WTC11 (cell line): ENCODE data around the gene AKT3. TPM values are rescaled to one million over a fixed set of nuclear protein-coding genes. Genes with fewer than 3 reads are reported as not detected.

Source experiments
- ATAC-seq: fragments of 200-7000 bp; cut with Tn5 transposase; 2 replicates; pipeline ENCODE4 v1.10.0; 2021; ENCODE audit warnings: mild to moderate bottlenecking, moderate library complexity
- CTCF ChIA-PET: fragments of 300-600 bp; sonication (Branson Sonifier 250); formaldehyde crosslinking; loops from one replicate; lab custom pipeline; 2021; ENCODE audit warnings: antibody characterized with exemption; lab: Charles Lee
- POLR2A ChIA-PET: fragments of 350-600 bp; sonication (Branson Sonifier 250); formaldehyde crosslinking; loops from one replicate; lab custom pipeline; 2021; ENCODE audit warnings: antibody characterized with exemption; lab: Charles Lee
- DNase-seq: peaks from one replicate; pipeline ENCODE4 v3.0.0; 2021; ENCODE audit warnings: low spot score
- H3K27ac Mint-ChIP-seq: 2 replicates; pipeline ENCODE4 v1.8.0; 2021; ENCODE audit warnings: mixed read lengths
- H3K27me3 Mint-ChIP-seq: 2 replicates; pipeline ENCODE4 v1.8.0; 2021; ENCODE audit warnings: low read depth, mild to moderate bottlenecking, moderate library complexity, mixed read lengths
- H3K36me3 Mint-ChIP-seq: 2 replicates; pipeline ENCODE4 v1.8.0; 2021; ENCODE audit warnings: mixed read lengths
- H3K4me1 Mint-ChIP-seq: 2 replicates; pipeline ENCODE4 v1.8.0; 2022; ENCODE audit warnings: mixed read lengths
- H3K4me3 Mint-ChIP-seq: 2 replicates; pipeline ENCODE4 v1.8.0; 2021; ENCODE audit warnings: mild to moderate bottlenecking, moderate library complexity, mixed read lengths
- H3K9me3 Mint-ChIP-seq: 2 replicates; pipeline ENCODE4 v1.8.0; 2021; ENCODE audit warnings: mixed read lengths
- CREM ChIP-seq: sonication (generic); formaldehyde crosslinking; IDR thresholded peaks from 2 replicates; pipeline ENCODE4 v1.8.1; 2022; ENCODE audit warnings: mild to moderate bottlenecking, missing genetic modification reagents, moderate library complexity
- GRHL2 ChIP-seq: fragments of 250-450 bp; sonication (Bioruptor Pico); IDR thresholded peaks from 2 replicates; pipeline ENCODE4 v1.8.0; 2022; ENCODE audit warnings: mild to moderate bottlenecking, moderate library complexity; ENCODE audit not compliant: insufficient replicate concordance, severe bottlenecking
- GTF2I ChIP-seq: fragments of 250-450 bp; sonication (Bioruptor Pico); conservative IDR thresholded peaks from 2 replicates; pipeline ENCODE4 v1.4.0; 2021; ENCODE audit warnings: mild to moderate bottlenecking
- PRRX2 ChIP-seq: fragments of 250-450 bp; sonication (Bioruptor Pico); IDR thresholded peaks from 2 replicates; pipeline ENCODE4 v1.8.0; 2021; ENCODE audit warnings: mild to moderate bottlenecking
- ZNF121 ChIP-seq: sonication (generic); formaldehyde crosslinking; IDR thresholded peaks from 2 replicates; pipeline ENCODE4 v1.8.0; 2023; ENCODE audit warnings: missing genetic modification reagents
- ZNF219 ChIP-seq: sonication (generic); formaldehyde crosslinking; IDR thresholded peaks from 2 replicates; pipeline ENCODE4 v1.8.0; 2023; ENCODE audit warnings: missing genetic modification reagents, mild to moderate bottlenecking, borderline replicate concordance
- total RNA-seq: library from RNA; stranded (reverse); gene quantifications from 3 replicates; pipeline ENCODE4 v1.2.3, GENCODE V29; 2021
- TF ChIP-seq, protein P1 (sequence below): sonication (generic); formaldehyde crosslinking; IDR thresholded peaks from 2 replicates; pipeline ENCODE4 v1.8.0; 2023; ENCODE audit warnings: missing genetic modification reagents, mild to moderate bottlenecking, borderline replicate concordance
- TF ChIP-seq, protein P2 (sequence below): fragments of 250-450 bp; sonication (Bioruptor Pico); conservative IDR thresholded peaks from 2 replicates; pipeline ENCODE4 v1.9.0; 2021; ENCODE audit warnings: mild to moderate bottlenecking
- TF ChIP-seq, protein P3 (sequence below): sonication (generic); formaldehyde crosslinking; IDR thresholded peaks from 2 replicates; pipeline ENCODE4 v1.8.0; 2022; ENCODE audit warnings: mild to moderate bottlenecking, missing genetic modification reagents
- TF ChIP-seq, protein P4 (sequence below): fragments of 250-450 bp; sonication (Bioruptor Pico); IDR thresholded peaks from 2 replicates; pipeline ENCODE4 v1.8.0; 2021; ENCODE audit warnings: mild to moderate bottlenecking
- TF ChIP-seq, protein P5 (sequence below): fragments of 200-600 bp; IDR thresholded peaks from 2 replicates; pipeline ENCODE4 v1.8.0; 2022; ENCODE audit warnings: antibody characterized with exemption
- TF ChIP-seq, protein P6 (sequence below): fragments of 250-450 bp; sonication (Bioruptor Pico); IDR thresholded peaks from 2 replicates; pipeline ENCODE4 v1.9.0; 2021; ENCODE audit warnings: mild to moderate bottlenecking

Gene AKT3
- total RNA-seq, 1 experiment from 2014 or later, result 38.5 TPM

DNA sequence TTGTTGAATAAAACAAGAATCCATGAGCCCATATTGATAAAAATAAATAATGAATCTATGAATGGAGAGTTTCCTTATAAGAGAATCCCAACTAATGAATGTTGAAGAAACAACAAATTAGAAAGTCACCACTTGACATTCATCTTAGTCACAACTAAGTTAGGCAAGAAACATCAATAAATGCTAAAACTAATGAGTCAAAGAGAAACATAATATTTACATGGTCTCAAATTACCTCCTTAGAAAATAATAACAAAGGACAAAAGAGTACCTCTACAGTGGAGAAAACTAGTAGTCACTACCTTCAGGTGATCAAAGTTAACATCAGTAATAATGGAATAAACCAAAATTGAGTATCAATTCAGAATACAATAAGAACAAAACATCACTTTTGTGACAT is 93.5 kb downstream of the AKT3 start (continued):
- TF ChIP-seq, protein P1, sequence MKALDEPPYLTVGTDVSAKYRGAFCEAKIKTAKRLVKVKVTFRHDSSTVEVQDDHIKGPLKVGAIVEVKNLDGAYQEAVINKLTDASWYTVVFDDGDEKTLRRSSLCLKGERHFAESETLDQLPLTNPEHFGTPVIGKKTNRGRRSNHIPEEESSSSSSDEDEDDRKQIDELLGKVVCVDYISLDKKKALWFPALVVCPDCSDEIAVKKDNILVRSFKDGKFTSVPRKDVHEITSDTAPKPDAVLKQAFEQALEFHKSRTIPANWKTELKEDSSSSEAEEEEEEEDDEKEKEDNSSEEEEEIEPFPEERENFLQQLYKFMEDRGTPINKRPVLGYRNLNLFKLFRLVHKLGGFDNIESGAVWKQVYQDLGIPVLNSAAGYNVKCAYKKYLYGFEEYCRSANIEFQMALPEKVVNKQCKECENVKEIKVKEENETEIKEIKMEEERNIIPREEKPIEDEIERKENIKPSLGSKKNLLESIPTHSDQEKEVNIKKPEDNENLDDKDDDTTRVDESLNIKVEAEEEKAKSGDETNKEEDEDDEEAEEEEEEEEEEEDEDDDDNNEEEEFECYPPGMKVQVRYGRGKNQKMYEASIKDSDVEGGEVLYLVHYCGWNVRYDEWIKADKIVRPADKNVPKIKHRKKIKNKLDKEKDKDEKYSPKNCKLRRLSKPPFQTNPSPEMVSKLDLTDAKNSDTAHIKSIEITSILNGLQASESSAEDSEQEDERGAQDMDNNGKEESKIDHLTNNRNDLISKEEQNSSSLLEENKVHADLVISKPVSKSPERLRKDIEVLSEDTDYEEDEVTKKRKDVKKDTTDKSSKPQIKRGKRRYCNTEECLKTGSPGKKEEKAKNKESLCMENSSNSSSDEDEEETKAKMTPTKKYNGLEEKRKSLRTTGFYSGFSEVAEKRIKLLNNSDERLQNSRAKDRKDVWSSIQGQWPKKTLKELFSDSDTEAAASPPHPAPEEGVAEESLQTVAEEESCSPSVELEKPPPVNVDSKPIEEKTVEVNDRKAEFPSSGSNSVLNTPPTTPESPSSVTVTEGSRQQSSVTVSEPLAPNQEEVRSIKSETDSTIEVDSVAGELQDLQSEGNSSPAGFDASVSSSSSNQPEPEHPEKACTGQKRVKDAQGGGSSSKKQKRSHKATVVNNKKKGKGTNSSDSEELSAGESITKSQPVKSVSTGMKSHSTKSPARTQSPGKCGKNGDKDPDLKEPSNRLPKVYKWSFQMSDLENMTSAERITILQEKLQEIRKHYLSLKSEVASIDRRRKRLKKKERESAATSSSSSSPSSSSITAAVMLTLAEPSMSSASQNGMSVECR (CRISPR knock-in tag), result no peak

DNA sequence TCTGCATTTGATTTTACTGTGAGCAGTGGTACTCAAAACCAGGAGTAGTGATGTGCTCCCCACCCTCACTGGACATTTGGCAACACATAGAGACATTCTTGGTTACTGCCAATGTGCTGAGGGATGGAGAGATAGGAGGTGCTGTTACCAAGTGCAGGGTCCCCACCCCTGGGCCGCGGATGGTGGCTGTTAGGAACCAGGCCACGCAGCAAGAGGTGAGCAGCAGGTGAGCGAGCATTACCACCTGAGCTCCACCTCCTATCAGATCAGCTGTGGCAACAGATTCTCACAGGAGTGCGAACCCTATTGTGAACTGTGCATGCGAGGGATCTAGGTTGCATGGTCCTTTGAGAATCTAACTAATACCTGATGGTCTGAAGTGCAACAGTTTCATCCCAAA is 95.7 kb downstream of the AKT3 start:
- Mint-ChIP-seq H3K4me3 (no peak overlapping the region), H3K27ac (no peak overlapping the region), H3K36me3 (no peaks in the 10 kb centered on the region), H3K9me3 (no peaks in the 10 kb centered on the region), H3K27me3 (no peaks in the 10 kb centered on the region), H3K4me1 (peaks cover 37% of the 10 kb centered on the region)
- ATAC-seq (no peak; the same call in 1 of the 2 replicates), DNase-seq (no peak)
- CTCF ChIA-PET, result no interaction called here
- POLR2A ChIA-PET, result no interaction called here
- TF ChIP-seq GTF2I (CRISPR knock-in tag) (no peak), GRHL2 (CRISPR knock-in tag) (no peak), CREM (no peak), ZNF219 (CRISPR knock-in tag) (no peak)
- TF ChIP-seq, protein P2, sequence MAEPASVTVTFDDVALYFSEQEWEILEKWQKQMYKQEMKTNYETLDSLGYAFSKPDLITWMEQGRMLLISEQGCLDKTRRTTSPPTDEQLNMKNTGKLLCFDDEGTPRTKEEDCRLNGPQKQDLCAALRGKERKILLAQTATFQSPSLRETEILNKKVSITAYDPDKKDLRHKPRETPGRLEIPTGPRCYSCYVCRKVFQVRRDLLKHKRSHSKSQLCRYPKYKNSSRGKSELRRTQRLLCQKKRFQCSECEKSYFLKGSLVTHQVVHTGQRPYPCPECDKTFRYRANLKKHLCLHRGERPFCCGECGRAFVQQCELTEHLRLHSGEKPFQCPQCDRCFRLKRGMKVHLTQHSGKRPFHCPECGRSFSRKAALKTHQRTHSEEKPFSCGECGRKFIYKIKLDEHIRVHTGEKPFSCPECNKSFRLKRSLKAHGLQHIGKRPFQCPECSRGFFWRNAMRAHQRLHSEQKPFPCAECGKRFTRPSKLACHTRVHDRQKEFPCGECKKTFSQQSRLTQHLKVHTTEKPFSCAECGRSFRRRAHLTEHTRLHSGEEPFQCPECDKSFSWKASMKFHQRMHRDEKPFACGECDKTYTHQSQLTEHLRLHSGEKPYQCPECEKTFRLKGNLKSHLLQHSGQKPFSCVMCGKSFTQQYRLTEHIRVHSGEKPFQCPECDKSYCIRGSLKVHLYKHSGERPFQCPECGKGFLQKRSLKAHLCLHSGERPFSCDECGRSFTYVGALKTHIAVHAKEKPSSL (CRISPR knock-in tag), result no peak
- TF ChIP-seq, all 79 proteins: peak for 0

DNA sequence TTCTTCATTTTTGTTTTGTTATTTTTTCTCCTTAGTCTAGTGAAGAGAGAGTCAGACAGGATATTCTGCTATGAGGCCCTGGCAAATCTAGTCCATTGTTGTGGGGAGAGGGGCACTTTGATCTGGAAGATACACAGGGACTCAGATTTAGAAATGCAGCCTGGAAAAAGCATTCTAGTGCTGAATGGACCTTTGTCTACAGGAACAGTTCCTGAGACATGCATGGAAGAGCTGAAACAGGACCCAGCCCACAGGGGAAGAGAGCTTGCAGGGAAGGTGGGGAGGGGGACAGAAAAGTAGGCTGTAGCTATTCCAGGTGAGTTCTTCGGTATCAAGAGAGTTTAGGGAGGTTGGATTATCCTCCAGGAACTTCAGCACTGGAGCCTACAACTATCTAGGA is 98.5 kb downstream of the AKT3 start:
- ChIA-PET CTCF (interaction anchor here (1.3 kb wide), 2 partner anchors 12 to 45 kb away, joined by 4 read pairs; no protein-coding TSS in a partner anchor), POLR2A (no interaction called here)
- DNase-seq (no peak), ATAC-seq (no peak)
- Mint-ChIP-seq H3K4me1 (peaks cover 56% of the 10 kb centered on the region), H3K9me3 (no peaks in the 10 kb centered on the region), H3K27ac (no peak overlapping the region), H3K36me3 (no peaks in the 10 kb centered on the region), H3K27me3 (no peaks in the 10 kb centered on the region), H3K4me3 (no peak overlapping the region)
- TF ChIP-seq, protein P3, sequence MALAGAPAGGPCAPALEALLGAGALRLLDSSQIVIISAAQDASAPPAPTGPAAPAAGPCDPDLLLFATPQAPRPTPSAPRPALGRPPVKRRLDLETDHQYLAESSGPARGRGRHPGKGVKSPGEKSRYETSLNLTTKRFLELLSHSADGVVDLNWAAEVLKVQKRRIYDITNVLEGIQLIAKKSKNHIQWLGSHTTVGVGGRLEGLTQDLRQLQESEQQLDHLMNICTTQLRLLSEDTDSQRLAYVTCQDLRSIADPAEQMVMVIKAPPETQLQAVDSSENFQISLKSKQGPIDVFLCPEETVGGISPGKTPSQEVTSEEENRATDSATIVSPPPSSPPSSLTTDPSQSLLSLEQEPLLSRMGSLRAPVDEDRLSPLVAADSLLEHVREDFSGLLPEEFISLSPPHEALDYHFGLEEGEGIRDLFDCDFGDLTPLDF (CRISPR knock-in tag), result no peak
- TF ChIP-seq ZNF121, result no peak
- TF ChIP-seq PRRX2 (CRISPR knock-in tag), result no peak
- TF ChIP-seq CREM, result no peak
- TF ChIP-seq, protein P4, sequence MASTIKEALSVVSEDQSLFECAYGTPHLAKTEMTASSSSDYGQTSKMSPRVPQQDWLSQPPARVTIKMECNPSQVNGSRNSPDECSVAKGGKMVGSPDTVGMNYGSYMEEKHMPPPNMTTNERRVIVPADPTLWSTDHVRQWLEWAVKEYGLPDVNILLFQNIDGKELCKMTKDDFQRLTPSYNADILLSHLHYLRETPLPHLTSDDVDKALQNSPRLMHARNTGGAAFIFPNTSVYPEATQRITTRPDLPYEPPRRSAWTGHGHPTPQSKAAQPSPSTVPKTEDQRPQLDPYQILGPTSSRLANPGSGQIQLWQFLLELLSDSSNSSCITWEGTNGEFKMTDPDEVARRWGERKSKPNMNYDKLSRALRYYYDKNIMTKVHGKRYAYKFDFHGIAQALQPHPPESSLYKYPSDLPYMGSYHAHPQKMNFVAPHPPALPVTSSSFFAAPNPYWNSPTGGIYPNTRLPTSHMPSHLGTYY, result no peak
- TF ChIP-seq, protein P1 (CRISPR knock-in tag), result no peak
- TF ChIP-seq, protein P5, sequence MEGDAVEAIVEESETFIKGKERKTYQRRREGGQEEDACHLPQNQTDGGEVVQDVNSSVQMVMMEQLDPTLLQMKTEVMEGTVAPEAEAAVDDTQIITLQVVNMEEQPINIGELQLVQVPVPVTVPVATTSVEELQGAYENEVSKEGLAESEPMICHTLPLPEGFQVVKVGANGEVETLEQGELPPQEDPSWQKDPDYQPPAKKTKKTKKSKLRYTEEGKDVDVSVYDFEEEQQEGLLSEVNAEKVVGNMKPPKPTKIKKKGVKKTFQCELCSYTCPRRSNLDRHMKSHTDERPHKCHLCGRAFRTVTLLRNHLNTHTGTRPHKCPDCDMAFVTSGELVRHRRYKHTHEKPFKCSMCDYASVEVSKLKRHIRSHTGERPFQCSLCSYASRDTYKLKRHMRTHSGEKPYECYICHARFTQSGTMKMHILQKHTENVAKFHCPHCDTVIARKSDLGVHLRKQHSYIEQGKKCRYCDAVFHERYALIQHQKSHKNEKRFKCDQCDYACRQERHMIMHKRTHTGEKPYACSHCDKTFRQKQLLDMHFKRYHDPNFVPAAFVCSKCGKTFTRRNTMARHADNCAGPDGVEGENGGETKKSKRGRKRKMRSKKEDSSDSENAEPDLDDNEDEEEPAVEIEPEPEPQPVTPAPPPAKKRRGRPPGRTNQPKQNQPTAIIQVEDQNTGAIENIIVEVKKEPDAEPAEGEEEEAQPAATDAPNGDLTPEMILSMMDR, result no peak
- TF ChIP-seq, protein P6, sequence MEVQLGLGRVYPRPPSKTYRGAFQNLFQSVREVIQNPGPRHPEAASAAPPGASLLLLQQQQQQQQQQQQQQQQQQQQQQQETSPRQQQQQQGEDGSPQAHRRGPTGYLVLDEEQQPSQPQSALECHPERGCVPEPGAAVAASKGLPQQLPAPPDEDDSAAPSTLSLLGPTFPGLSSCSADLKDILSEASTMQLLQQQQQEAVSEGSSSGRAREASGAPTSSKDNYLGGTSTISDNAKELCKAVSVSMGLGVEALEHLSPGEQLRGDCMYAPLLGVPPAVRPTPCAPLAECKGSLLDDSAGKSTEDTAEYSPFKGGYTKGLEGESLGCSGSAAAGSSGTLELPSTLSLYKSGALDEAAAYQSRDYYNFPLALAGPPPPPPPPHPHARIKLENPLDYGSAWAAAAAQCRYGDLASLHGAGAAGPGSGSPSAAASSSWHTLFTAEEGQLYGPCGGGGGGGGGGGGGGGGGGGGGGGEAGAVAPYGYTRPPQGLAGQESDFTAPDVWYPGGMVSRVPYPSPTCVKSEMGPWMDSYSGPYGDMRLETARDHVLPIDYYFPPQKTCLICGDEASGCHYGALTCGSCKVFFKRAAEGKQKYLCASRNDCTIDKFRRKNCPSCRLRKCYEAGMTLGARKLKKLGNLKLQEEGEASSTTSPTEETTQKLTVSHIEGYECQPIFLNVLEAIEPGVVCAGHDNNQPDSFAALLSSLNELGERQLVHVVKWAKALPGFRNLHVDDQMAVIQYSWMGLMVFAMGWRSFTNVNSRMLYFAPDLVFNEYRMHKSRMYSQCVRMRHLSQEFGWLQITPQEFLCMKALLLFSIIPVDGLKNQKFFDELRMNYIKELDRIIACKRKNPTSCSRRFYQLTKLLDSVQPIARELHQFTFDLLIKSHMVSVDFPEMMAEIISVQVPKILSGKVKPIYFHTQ (CRISPR knock-in tag), result no peak
